ENCODE measurements around the gene MSI2. TPM values are rescaled to one million over a fixed set of nuclear protein-coding genes. Genes with fewer than 3 reads are reported as not detected.

The MSI2 gene
- total and polyA plus RNA-seq, 12 donors = 25.5 to 135 (median 121) TPM

- TF ChIP-seq CTCF (IDR thresholded peaks at IDR 0.05) = no peak
- WGBS, 2 donors = 45 to 70% methylated on average over 2 of the region's 2 CpGs
- no peak for ATAC-seq
These were observed 133.2 kb downstream of the MSI2 start for GRCh38 chr17:57389473-57389872.

DNA sequence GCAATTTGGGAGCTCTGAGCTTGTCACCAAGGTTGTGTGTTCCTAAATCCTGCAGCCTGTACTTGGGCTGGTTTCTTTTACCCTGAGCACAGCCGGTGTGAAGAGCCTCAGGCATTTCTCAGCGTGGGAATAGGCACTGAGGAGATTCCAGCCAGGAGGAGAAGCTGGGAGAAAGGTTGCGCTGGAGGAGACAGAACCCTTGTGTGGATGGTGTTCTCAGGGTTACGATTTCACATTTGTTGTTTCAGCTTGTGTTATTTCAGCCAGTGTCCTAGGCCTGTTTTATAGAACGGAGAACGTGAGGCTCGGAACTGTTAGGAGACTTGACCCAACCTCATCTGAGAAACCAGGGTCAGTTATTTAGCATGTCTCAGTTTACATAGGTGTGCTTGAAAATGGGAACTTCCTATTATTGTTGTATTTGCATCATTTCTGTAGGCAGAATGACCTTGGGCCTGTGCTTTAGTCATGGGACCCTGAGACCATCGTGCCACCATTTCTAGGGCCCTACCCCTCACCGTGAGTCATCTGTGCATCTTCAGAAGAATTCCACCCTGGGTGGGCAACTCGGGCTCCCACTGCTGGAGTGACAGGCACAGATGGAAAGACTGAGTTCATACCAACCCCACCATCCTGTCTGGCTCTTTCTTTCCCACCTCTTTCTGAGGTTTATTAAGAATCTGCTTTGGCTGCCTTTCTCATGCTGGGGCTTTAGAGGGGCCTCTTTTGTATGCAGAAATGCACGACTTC, 134.9 kb downstream of the MSI2 start:
- no peak for TF ChIP-seq CTCF (IDR thresholded peaks at IDR 0.05)
- intact Hi-C loops (cut with DNase I) = no loop called here
- no peaks in the 10 kb centered on the region for H3K27me3 ChIP-seq
- no peak overlapping the region for H3K4me3 ChIP-seq
- H3K36me3 ChIP-seq = peaks cover 0 to 15% (median 0%) of the 10 kb centered on the region in 9 donors
- WGBS, 2 donors = 87 to 88% methylated on average over 11 of the region's 11 CpGs
- no peak for DNase-seq
- no peak overlapping the region for H3K27ac ChIP-seq
- H3K4me1 ChIP-seq = peaks cover 0 to 11% (median 0%) of the 10 kb centered on the region in 9 donors
- no peak for ATAC-seq
- H3K9me3 ChIP-seq = peaks cover 0 to 41% (median 19%) of the 10 kb centered on the region in 11 donors

More at GRCh38 chr17:57389473-57389872, 133.2 kb downstream of the MSI2 start:
- Histone ChIP-seq H3K36me3 (peaks cover 0 to 15% (median 0%) of the 10 kb centered on the region in 9 donors), H3K4me1 (peaks cover 0 to 6% (median 0%) of the 10 kb centered on the region in 9 donors), H3K9me3 (peaks cover 0 to 42% (median 20%) of the 10 kb centered on the region in 11 donors), H3K27me3 (no peaks in the 10 kb centered on the region), H3K27ac (no peak overlapping the region), H3K4me3 (no peak overlapping the region)
- no peak for DNase-seq
- intact Hi-C loops (cut with DNase I) = no loop called here

DNA sequence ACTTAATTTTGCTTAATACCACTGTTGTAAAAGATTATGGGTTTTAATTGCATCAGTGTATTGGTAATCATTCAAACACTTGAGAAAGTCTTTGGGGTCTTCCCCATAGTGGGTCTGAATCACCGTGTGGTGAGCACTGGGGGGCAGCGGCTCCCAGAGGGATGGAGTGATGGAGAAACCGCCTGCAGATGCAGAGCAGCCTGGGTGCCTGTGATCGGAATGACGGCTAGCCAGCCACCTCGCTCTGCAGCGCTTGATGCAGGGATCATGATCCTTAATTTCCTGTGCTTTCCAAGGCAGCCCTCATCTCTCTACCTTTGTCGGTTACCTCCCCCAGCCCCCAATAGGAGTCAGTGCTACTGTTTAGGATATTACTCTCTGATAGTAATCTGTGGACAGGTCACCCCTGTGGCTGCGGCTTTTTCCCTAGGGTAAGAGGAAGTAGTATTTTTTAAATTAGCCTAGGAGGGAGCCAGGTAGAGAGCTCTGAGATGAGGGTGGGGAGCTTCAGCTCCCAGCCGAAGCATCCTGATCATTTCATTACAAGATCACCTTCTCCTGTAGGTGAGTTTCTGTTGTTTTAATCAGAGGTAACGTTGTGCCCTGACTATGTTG, 135.6 kb downstream of the MSI2 start:
- H3K9me3 ChIP-seq = peaks cover 0 to 35% (median 19%) of the 10 kb centered on the region in 11 donors
- no peak for TF ChIP-seq CTCF (IDR thresholded peaks at IDR 0.05)
- WGBS, 2 donors = 89 to 90% methylated on average over 11 of the region's 11 CpGs
- ATAC-seq (no peak), DNase-seq (no peak)
- no peaks in the 10 kb centered on the region for H3K27me3 ChIP-seq
- H3K4me1 ChIP-seq = peaks cover 0 to 12% (median 0%) of the 10 kb centered on the region in 9 donors
- no peak overlapping the region for H3K27ac ChIP-seq
- no peak overlapping the region for H3K4me3 ChIP-seq
- H3K36me3 ChIP-seq = peaks cover 0 to 15% (median 0%) of the 10 kb centered on the region in 9 donors
- intact Hi-C loops (cut with DNase I) = no loop called here

DNA sequence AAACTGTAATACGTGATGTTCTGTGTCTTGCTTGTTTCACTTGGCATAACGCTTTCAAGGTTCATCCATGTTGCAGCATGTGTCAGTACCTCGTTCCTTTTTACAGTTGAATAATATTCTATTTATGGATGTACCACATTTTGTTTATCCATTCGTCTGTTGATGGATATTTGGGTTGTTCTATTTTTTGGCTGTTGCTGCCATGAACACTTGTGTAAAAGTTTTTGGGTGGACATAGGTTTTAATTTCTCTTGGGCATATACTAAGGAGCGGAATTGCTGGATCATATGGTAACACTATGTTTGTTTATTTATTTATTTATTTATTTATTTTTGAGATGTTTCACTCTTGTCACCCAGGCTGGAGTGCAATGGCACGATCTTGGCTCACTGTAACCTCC, 137.0 kb downstream of the MSI2 start:
- Histone ChIP-seq H3K36me3 (peaks cover 0 to 15% (median 0%) of the 10 kb centered on the region in 9 donors), H3K27ac (no peak overlapping the region), H3K4me3 (no peak overlapping the region), H3K4me1 (peaks cover 0 to 13% (median 0%) of the 10 kb centered on the region in 9 donors), H3K27me3 (no peaks in the 10 kb centered on the region), H3K9me3 (peaks cover 0 to 22% (median 9%) of the 10 kb centered on the region in 11 donors)
- ATAC-seq = no peak
- TF ChIP-seq CTCF (IDR thresholded peaks at IDR 0.05) = no peak
- intact Hi-C loops (cut with DNase I) = no loop called here
- no peak for DNase-seq
- WGBS, 2 donors = 95 to 98% methylated on average over 6 of the region's 6 CpGs
